Neural cell (in vitro differentiated cells): ENCODE data around the gene CIB4. TPM values are rescaled to one million over a fixed set of nuclear protein-coding genes. Genes with fewer than 3 reads are reported as not detected.

Source experiments
- H2AFZ ChIP-seq: fragments of 200-600, 300-800 bp; sonication (generic), shearing (Covaris generic); 2 replicates; pipeline ENCODE4 v1.6.0; 2014; ENCODE audit warnings: low read depth, mild to moderate bottlenecking, antibody characterized with exemption, low read length, moderate library complexity
- H3F3A ChIP-seq: fragments of 200-600 bp; shearing (Covaris generic); 2 replicates; pipeline ENCODE4 v1.6.1; 2016; ENCODE audit warnings: mild to moderate bottlenecking, moderate library complexity, mixed read lengths, antibody characterized with exemption, low read length; ENCODE audit not compliant: insufficient read depth, poor library complexity, severe bottlenecking
- H3K27ac ChIP-seq: fragments of 200-600, 300-800 bp; sonication (generic), shearing (Covaris generic); 2 replicates; pipeline ENCODE4 v1.5.1; 2014; ENCODE audit warnings: mild to moderate bottlenecking, low read length, moderate library complexity
- H3K27me3 ChIP-seq: fragments of 300-800, 200-600 bp; sonication (generic), shearing (Covaris generic); 2 replicates; pipeline ENCODE4 v1.6.0; 2014; ENCODE audit warnings: mild to moderate bottlenecking, low read depth, low read length, moderate library complexity; ENCODE audit not compliant: insufficient read depth
- H3K36me3 ChIP-seq: fragments of 300-800, 200-600 bp; sonication (generic), shearing (Covaris generic); 2 replicates; pipeline ENCODE4 v1.5.1; 2014; ENCODE audit warnings: mild to moderate bottlenecking, antibody characterized with exemption, low read length, moderate library complexity; ENCODE audit not compliant: insufficient read depth
- H3K4me2 ChIP-seq: fragments of 300-800, 200-600 bp; sonication (generic), shearing (Covaris generic); 2 replicates; pipeline ENCODE4 v1.6.0; 2014; ENCODE audit warnings: mild to moderate bottlenecking, low read length
- H3K4me3 ChIP-seq: fragments of 300-800, 200-600 bp; sonication (generic), shearing (Covaris generic); 2 replicates; pipeline ENCODE4 v1.5.1; 2014; ENCODE audit warnings: mild to moderate bottlenecking, low read length, moderate library complexity
- H3K79me2 ChIP-seq: fragments of 200-600 bp; shearing (Covaris generic); replicated peaks from 2 replicates; pipeline ENCODE4 v1.6.0; 2014; ENCODE audit warnings: mild to moderate bottlenecking, low read length, moderate library complexity; ENCODE audit not compliant: insufficient read depth
- H3K9ac ChIP-seq: fragments of 300-800, 200-600 bp; sonication (generic), shearing (Covaris generic); 2 replicates; pipeline ENCODE4 v1.6.1; 2016; ENCODE audit warnings: mild to moderate bottlenecking, low read length, mixed read lengths
- H3K9me2 ChIP-seq: fragments of 200-600 bp; shearing (Covaris generic); 2 replicates; pipeline ENCODE4 v1.6.1; 2016; ENCODE audit warnings: mild to moderate bottlenecking, low read length, mixed read lengths; ENCODE audit not compliant: insufficient read depth
- H3K9me3 ChIP-seq: fragments of 200-600, 300-800 bp; sonication (generic), shearing (Covaris generic); 2 replicates; pipeline ENCODE4 v1.6.1; 2016; ENCODE audit warnings: mild to moderate bottlenecking, mixed run types, low read length, moderate library complexity, mixed read lengths
- H4K20me1 ChIP-seq: fragments of 200-600 bp; shearing (Covaris generic); 2 replicates; pipeline ENCODE4 v1.6.1; 2016; ENCODE audit warnings: mild to moderate bottlenecking, mixed run types; ENCODE audit not compliant: insufficient read depth
- CTCF ChIP-seq: fragments of 450-650 bp; IDR thresholded peaks from 2 replicates; pipeline ENCODE4 v1.5.1; 2014; ENCODE audit warnings: antibody characterized with exemption, mild to moderate bottlenecking, moderate library complexity; ENCODE audit not compliant: poor library complexity, severe bottlenecking
- EP300 ChIP-seq: fragments of 450-650 bp; conservative IDR thresholded peaks from 2 replicates; pipeline ENCODE4 v1.6.1; 2014; ENCODE audit warnings: antibody characterized with exemption, mild to moderate bottlenecking, moderate library complexity; ENCODE audit not compliant: poor library complexity, severe bottlenecking
- EZH2 ChIP-seq: fragments of 200-600, 300-800 bp; shearing (Covaris generic), sonication (generic); IDR thresholded peaks from 2 replicates; pipeline ENCODE4 v1.6.1; 2014; ENCODE audit warnings: antibody characterized with exemption, low read length, borderline replicate concordance, mild to moderate bottlenecking; ENCODE audit not compliant: insufficient read depth, poor library complexity, severe bottlenecking
- MXI1 ChIP-seq: fragments of 450-650 bp; conservative IDR thresholded peaks from 2 replicates; pipeline ENCODE4 v1.6.1; 2014; ENCODE audit warnings: antibody characterized with exemption, mild to moderate bottlenecking; ENCODE audit not compliant: poor library complexity, severe bottlenecking
- POLR2AphosphoS5 ChIP-seq: IDR thresholded peaks from 2 replicates; pipeline ENCODE4 v1.6.1; 2012
- RAD21 ChIP-seq: fragments of 450-650 bp; conservative IDR thresholded peaks from 2 replicates; pipeline ENCODE4 v1.6.1; 2014; ENCODE audit warnings: antibody characterized with exemption, mild to moderate bottlenecking, moderate library complexity
- REST ChIP-seq: IDR thresholded peaks from 2 replicates; pipeline ENCODE4 v1.6.1; 2012; ENCODE audit warnings: borderline replicate concordance
- SMC3 ChIP-seq: fragments of 450-650 bp; conservative IDR thresholded peaks from 2 replicates; pipeline ENCODE4 v1.6.1; 2014; ENCODE audit warnings: antibody characterized with exemption, mild to moderate bottlenecking, moderate library complexity; ENCODE audit not compliant: poor library complexity
- TAF1 ChIP-seq: IDR thresholded peaks from 2 replicates; pipeline ENCODE4 v1.6.1; 2012; ENCODE audit warnings: low read depth
- polyA plus RNA-seq: library from polyadenylated mRNA; depleted of rRNA; stranded (reverse); fragments of >200 nt; gene quantifications from 2 replicates; pipeline ENCODE4 v1.2.3, GENCODE V29; 2014

The CIB4 gene
- polyA plus RNA-seq, 1 donor from 2014 or later, result not detected

- Histone ChIP-seq H3K9me3 (no peaks in the 10 kb centered on the region), H3K9ac (no peak overlapping the region), H3K27ac (no peak overlapping the region), H3K4me3 (no peak overlapping the region), H2AFZ (no peak overlapping the region), H3K36me3 (no peaks in the 10 kb centered on the region), H3K4me2 (no peak overlapping the region), H3K79me2 (no peaks in the 10 kb centered on the region), H3F3A (no peaks in the 10 kb centered on the region), H4K20me1 (no peaks in the 10 kb centered on the region), H3K9me2 (no peaks in the 10 kb centered on the region), H3K27me3 (no peaks in the 10 kb centered on the region)
- TF ChIP-seq REST, result no peak
- TF ChIP-seq RAD21, result no peak
- no peak for TF ChIP-seq TAF1
- TF ChIP-seq MXI1, result no peak
- no peak for TF ChIP-seq EP300
- TF ChIP-seq CTCF, result no peak
- TF ChIP-seq POLR2AphosphoS5, result no peak
- TF ChIP-seq EZH2, result no peak
- no peak for TF ChIP-seq SMC3
Measured at GRCh38 chr2:26631401-26632170, 9.6 kb downstream of the CIB4 start.

DNA sequence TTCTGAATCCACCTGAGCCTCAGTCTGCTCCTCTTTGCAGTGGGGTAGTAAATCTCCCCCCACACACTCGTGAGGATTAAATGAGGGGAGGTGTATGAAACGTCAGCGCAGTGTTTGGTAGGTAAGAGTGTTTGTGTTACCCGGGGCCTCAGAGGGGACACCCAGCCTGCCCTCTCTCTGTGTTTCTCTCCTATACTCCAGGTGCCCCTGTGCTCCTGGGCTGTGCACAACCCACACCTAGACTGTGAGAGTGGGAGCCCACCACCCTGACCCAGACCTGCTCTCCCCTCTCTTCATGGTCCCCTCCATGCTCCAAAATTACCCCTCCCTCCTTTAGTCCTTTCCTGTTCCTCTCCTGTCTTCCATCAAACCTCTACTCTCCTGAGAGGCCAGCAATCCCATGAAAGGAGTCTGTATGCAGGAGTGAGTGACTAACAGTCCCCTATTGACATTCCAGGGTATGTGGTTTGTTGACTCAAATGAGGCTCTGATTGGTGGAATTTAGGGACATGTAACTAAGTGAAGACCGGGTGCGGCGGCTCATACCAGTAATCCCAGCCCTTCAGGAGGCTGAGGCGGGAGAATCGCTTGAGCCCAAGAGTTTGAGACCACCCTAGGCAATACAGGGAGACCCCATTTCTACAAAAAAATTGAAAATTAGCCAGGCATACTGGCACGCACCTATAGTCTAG lies 10.4 kb downstream of the CIB4 start:
- Histone ChIP-seq H3K36me3 (no peaks in the 10 kb centered on the region), H3K27me3 (no peaks in the 10 kb centered on the region), H3K9me2 (no peaks in the 10 kb centered on the region), H3F3A (no peaks in the 10 kb centered on the region), H2AFZ (no peak overlapping the region), H3K79me2 (no peaks in the 10 kb centered on the region), H3K27ac (no peak overlapping the region), H4K20me1 (no peaks in the 10 kb centered on the region), H3K4me3 (no peak overlapping the region), H3K4me2 (no peak overlapping the region), H3K9ac (no peak overlapping the region), H3K9me3 (no peaks in the 10 kb centered on the region)
- TF ChIP-seq REST (no peak), EZH2 (no peak), RAD21 (no peak), EP300 (no peak), CTCF (no peak), POLR2AphosphoS5 (no peak), SMC3 (no peak), MXI1 (no peak), TAF1 (no peak)
